H1 (cell line): Measurements from ENCODE around the gene RBM44. TPM values are rescaled to one million over a fixed set of nuclear protein-coding genes. Genes with fewer than 3 reads are reported as not detected.

ENCODE experiments used
- CTCF ChIA-PET: fragments of 300-600 bp; sonication (Branson Sonifier 250); formaldehyde crosslinking; loops from one replicate; lab custom pipeline; 2021; ENCODE audit not compliant: partially characterized antibody; lab: Charles Lee
- POLR2A ChIA-PET: fragments of 300-600 bp; sonication (Branson Sonifier 250); formaldehyde crosslinking; loops from one replicate; lab custom pipeline; 2021; ENCODE audit warnings: inconsistent platforms; ENCODE audit not compliant: partially characterized antibody; lab: Charles Lee
- DNase-seq, 2 experiments: peaks; one replicate each; pipeline versions ENCODE4 v3.0.0 to v3.0.0-alpha.2; 2010 to 2022; ENCODE audit warnings: low spot score in 2 of 2, low read depth in 1 of 2, mixed read lengths in 1 of 2
- FAIRE-seq: peaks from 2 replicates; lab custom pipeline; 2011; peaks lifted over from hg19 to GRCh38; lab: Jason Lieb, UNC
- H2AFZ ChIP-seq: 2 replicates; pipeline ENCODE4 v1.8.1; 2012; ENCODE audit warnings: low read length, inconsistent platforms
- H2AK5ac ChIP-seq: 2 replicates; pipeline ENCODE4 v1.6.1; 2013; ENCODE audit warnings: low read depth, low read length
- H2BK120ac ChIP-seq: replicated peaks from 2 replicates; pipeline ENCODE3; 2013; ENCODE audit warnings: low read depth, low read length, inconsistent platforms
- H2BK12ac ChIP-seq: 2 replicates; pipeline ENCODE4 v1.6.1; 2013; ENCODE audit warnings: low read depth, low read length
- H2BK15ac ChIP-seq: 2 replicates; pipeline ENCODE4 v1.6.1; 2013; ENCODE audit warnings: low read length
- H2BK20ac ChIP-seq: 2 replicates; pipeline ENCODE4 v1.6.1; 2013; ENCODE audit warnings: low read length
- H2BK5ac ChIP-seq: 2 replicates; pipeline ENCODE4 v1.6.1; 2013; ENCODE audit warnings: low read depth, low read length
- H3K14ac ChIP-seq: 2 replicates; pipeline ENCODE4 v1.6.1; 2013; ENCODE audit warnings: inconsistent platforms; ENCODE audit not compliant: insufficient read length
- H3K18ac ChIP-seq: 2 replicates; pipeline ENCODE4 v1.6.1; 2013; ENCODE audit warnings: low read length; ENCODE audit errors: extremely low read depth
- H3K23ac ChIP-seq: 2 replicates; pipeline ENCODE4 v1.6.1; 2013; ENCODE audit warnings: inconsistent platforms; ENCODE audit not compliant: insufficient read length
- H3K23me2 ChIP-seq: 2 replicates; pipeline ENCODE4 v1.6.1; 2013; ENCODE audit warnings: low read depth, low read length
- H3K27ac ChIP-seq: 2 replicates; pipeline ENCODE4 v1.6.1; 2011; ENCODE audit warnings: low read depth, low read length, inconsistent platforms
- H3K27me3 ChIP-seq, 4 experiments: replicated peaks in 1 of 4; 1 replicate in 1 of 4; 2 replicates in 3 of 4; pipeline versions ENCODE4 v1.6.1 to v1.8.1; 2011 to 2013; ENCODE audit warnings: low read length in 3 of 4, mild to moderate bottlenecking in 3 of 4, inconsistent platforms in 2 of 4, mixed read lengths in 2 of 4, moderate library complexity in 1 of 4; ENCODE audit not compliant: control insufficient read depth in 3 of 4, insufficient read depth in 3 of 4; ENCODE audit errors: extremely low read depth in 1 of 4
- H3K36me3 ChIP-seq, 4 experiments: 2 replicates each; pipeline versions ENCODE4 v1.6.1 to v1.8.1; 2011 to 2013; ENCODE audit warnings: mild to moderate bottlenecking in 4 of 4, low read length in 3 of 4, moderate library complexity in 2 of 4, control low read depth in 1 of 4, inconsistent platforms in 1 of 4; ENCODE audit not compliant: insufficient read depth in 4 of 4, control insufficient read depth in 2 of 4
- H3K4ac ChIP-seq: replicated peaks from 2 replicates; pipeline ENCODE3; 2013; ENCODE audit warnings: low read length, low read depth, mixed read lengths, inconsistent platforms; ENCODE audit not compliant: insufficient read length
- H3K4me1 ChIP-seq, 4 experiments: replicated peaks in 1 of 4; 1 replicate in 1 of 4; 2 replicates in 3 of 4; pipeline versions ENCODE4 v1.6.1 to v1.8.1; 2011 to 2013; ENCODE audit warnings: low read length in 3 of 4, inconsistent platforms in 2 of 4, mixed read lengths in 1 of 4; ENCODE audit not compliant: insufficient read depth in 4 of 4, control insufficient read depth in 3 of 4
- H3K4me2 ChIP-seq, 2 experiments: 2 replicates each; pipeline versions ENCODE4 v1.6.1 to v1.8.1; 2011 to 2013; ENCODE audit warnings: low read depth in 2 of 2, low read length in 2 of 2, control low read depth in 1 of 2, inconsistent platforms in 1 of 2, mild to moderate bottlenecking in 1 of 2; ENCODE audit not compliant: insufficient read depth in 1 of 2
- H3K4me3 ChIP-seq, 4 experiments: fragments of 200-600, 300-600 bp in 1 of 4; sonication (generic), shearing (Covaris generic), sonication (Bioruptor Twin) in 1 of 4; 2 replicates each; pipeline versions ENCODE4 v1.5.1 to v1.8.1; 2011 to 2016; ENCODE audit warnings: low read length in 4 of 4, low read depth in 3 of 4, control low read depth in 2 of 4, inconsistent platforms in 2 of 4, mild to moderate bottlenecking in 2 of 4, mixed read lengths in 1 of 4, moderate library complexity in 1 of 4; ENCODE audit not compliant: insufficient read depth in 2 of 4; ENCODE audit errors: extremely low read depth in 1 of 4
- H3K56ac ChIP-seq: replicated peaks from 2 replicates; pipeline ENCODE3; 2013; ENCODE audit warnings: low read depth, mild to moderate bottlenecking, mixed read lengths, low read length, inconsistent platforms; ENCODE audit not compliant: insufficient read length
- H3K79me1 ChIP-seq: 2 replicates; pipeline ENCODE4 v1.6.1; 2013; ENCODE audit warnings: low read depth, low read length, control low read depth
- H3K79me2 ChIP-seq, 2 experiments: 2 replicates each; pipeline versions ENCODE4 v1.6.1 to v1.8.1; 2012 to 2013; ENCODE audit warnings: low read length in 2 of 2, mild to moderate bottlenecking in 2 of 2, inconsistent platforms in 1 of 2; ENCODE audit not compliant: insufficient read depth in 2 of 2, control insufficient read depth in 1 of 2
- H3K9ac ChIP-seq, 4 experiments: replicated peaks in 1 of 4; 1 replicate in 1 of 4; 2 replicates in 3 of 4; pipeline versions ENCODE4 v1.6.1 to v1.8.1; 2011 to 2013; ENCODE audit warnings: low read depth in 3 of 4, low read length in 3 of 4, control low read depth in 2 of 4, mild to moderate bottlenecking in 2 of 4, moderate library complexity in 2 of 4, inconsistent platforms in 1 of 4; ENCODE audit errors: extremely low read depth in 1 of 4
- H3K9me3 ChIP-seq, 2 experiments: 2 replicates each; pipeline versions ENCODE4 v1.6.1 to v1.8.1; 2012 to 2013; ENCODE audit warnings: mild to moderate bottlenecking in 2 of 2, moderate library complexity in 2 of 2, control low read depth in 1 of 2, inconsistent platforms in 1 of 2, low read depth in 1 of 2, low read length in 1 of 2, mixed read lengths in 1 of 2; ENCODE audit not compliant: insufficient read depth in 2 of 2
- H4K20me1 ChIP-seq, 2 experiments: replicated peaks in 1 of 2; 2 replicates each; pipeline versions ENCODE3 to v1.8.1; 2011 to 2013; ENCODE audit warnings: inconsistent platforms in 2 of 2, low read length in 2 of 2, mild to moderate bottlenecking in 1 of 2; ENCODE audit not compliant: insufficient read depth in 2 of 2, control insufficient read depth in 1 of 2
- H4K5ac ChIP-seq: 2 replicates; pipeline ENCODE4 v1.6.1; 2013; ENCODE audit warnings: low read length, low read depth, mixed read lengths, inconsistent platforms; ENCODE audit not compliant: insufficient read length
- H4K8ac ChIP-seq: 2 replicates; pipeline ENCODE4 v1.8.0; 2013; ENCODE audit warnings: mild to moderate bottlenecking, moderate library complexity, low read length, inconsistent platforms; ENCODE audit not compliant: insufficient read depth; ENCODE audit errors: extremely low read depth
- H4K91ac ChIP-seq: replicated peaks from 2 replicates; pipeline ENCODE3; 2013; ENCODE audit warnings: low read length, mixed read lengths, inconsistent platforms; ENCODE audit not compliant: insufficient read length
- BCL11A ChIP-seq, 2 experiments: IDR thresholded peaks; one replicate each; pipeline ENCODE4 v1.6.1; 2011; ENCODE audit warnings: low read depth in 2 of 2, low read length in 2 of 2, mild to moderate bottlenecking in 2 of 2
- BRCA1 ChIP-seq: IDR thresholded peaks from 2 replicates; pipeline ENCODE4 v1.6.1; 2012; ENCODE audit warnings: low read depth, low read length, improper control_type of control experiment
- CBX5 ChIP-seq: fragments of 300-800, 300-1000 bp; sonication (generic); IDR thresholded peaks from 2 replicates; pipeline ENCODE4 v1.7.1; 2016; ENCODE audit warnings: antibody characterized with exemption, low read length, low read depth
- CBX8 ChIP-seq: fragments of 300-800, 300-1000 bp; sonication (generic); IDR thresholded peaks from 2 replicates; pipeline ENCODE4 v1.7.1; 2016; ENCODE audit warnings: low read depth, low read length, borderline replicate concordance
- CREB1 ChIP-seq: IDR thresholded peaks from 2 replicates; pipeline ENCODE4 v1.6.1; 2012; ENCODE audit warnings: inconsistent platforms
- CTBP2 ChIP-seq: IDR thresholded peaks from 2 replicates; pipeline ENCODE4 v1.7.0; 2011; ENCODE audit warnings: borderline replicate concordance, mild to moderate bottlenecking, moderate library complexity, mixed read lengths, low read length; ENCODE audit not compliant: insufficient read depth, insufficient read length
- EGR1 ChIP-seq: IDR thresholded peaks from 2 replicates; pipeline ENCODE4 v1.6.1; 2011; ENCODE audit warnings: low read depth, low read length, borderline replicate concordance
- HDAC2 ChIP-seq, 2 experiments: fragments of 300-600 bp in 1 of 2; sonication (generic) in 1 of 2; IDR thresholded peaks; 2 replicates each; pipeline ENCODE4 v1.6.1; 2011 to 2012; ENCODE audit warnings: low read depth in 2 of 2, low read length in 2 of 2, mild to moderate bottlenecking in 2 of 2, moderate library complexity in 2 of 2, borderline replicate concordance in 1 of 2, inconsistent platforms in 1 of 2
- KDM5A ChIP-seq: fragments of 200-600 bp; IDR thresholded peaks from 2 replicates; pipeline ENCODE4 v1.7.1; 2012; ENCODE audit warnings: mild to moderate bottlenecking, low read length, inconsistent platforms, mixed read lengths
- RAD21 ChIP-seq, 2 experiments: IDR thresholded peaks in 1 of 2; conservative IDR thresholded peaks in 1 of 2; 2 replicates each; pipeline ENCODE4 v1.6.1; 2011; ENCODE audit warnings: low read depth in 2 of 2, low read length in 2 of 2, improper control_type of control experiment in 1 of 2, inconsistent platforms in 1 of 2, mild to moderate bottlenecking in 1 of 2, moderate library complexity in 1 of 2
- SP2 ChIP-seq: IDR thresholded peaks from 2 replicates; pipeline ENCODE4 v1.6.1; 2012; ENCODE audit warnings: mild to moderate bottlenecking, low read length, inconsistent platforms
- SRF ChIP-seq: IDR thresholded peaks from 2 replicates; pipeline ENCODE4 v1.6.1; 2011; ENCODE audit warnings: mild to moderate bottlenecking, low read depth, low read length, moderate library complexity
- TAF1 ChIP-seq: IDR thresholded peaks from 2 replicates; pipeline ENCODE4 v1.6.1; 2011; ENCODE audit warnings: mild to moderate bottlenecking, low read depth, low read length
- TBP ChIP-seq: IDR thresholded peaks from 2 replicates; pipeline ENCODE4 v1.6.1; 2011; ENCODE audit warnings: low read depth, low read length, improper control_type of control experiment
- YY1 ChIP-seq: IDR thresholded peaks from 2 replicates; pipeline ENCODE4 v1.6.1; 2011; ENCODE audit warnings: low read depth, mild to moderate bottlenecking, low read length
- WGBS, 2 experiments: shearing (Covaris generic) in 1 of 2; methylation state at CpG; one replicate each; pipeline versions ENCODE4 v1.1.6 to v1.1.7; 2013 to 2015; ENCODE audit warnings: low lambda C conversion rate in 2 of 2, mixed read lengths in 2 of 2, inconsistent platforms in 1 of 2, low coverage in 1 of 2, missing lambda C conversion rate in 1 of 2; ENCODE audit not compliant: insufficient replicate concordance in 2 of 2, insufficient coverage in 1 of 2, insufficient read length in 1 of 2; ENCODE audit errors: extremely low coverage in 1 of 2, missing lambda C conversion rate in 1 of 2; 5-methylcytosine and 5-hydroxymethylcytosine counted together
- polyA plus RNA-seq, 7 experiments: library from polyadenylated mRNA; depleted of rRNA in 3 of 7; stranded (reverse) in 5 of 7; unstranded in 2 of 7; fragments of >200 nt in 5 of 7; fragments of 200-250 nt in 2 of 7; gene quantifications; 1 replicate in 5 of 7; 2 replicates in 1 of 7; 4 replicates in 1 of 7; pipeline versions ENCODE4 v1.2.1 to v1.2.3, GENCODE V29; 2011 to 2013; ENCODE audit warnings: missing spikeins in 2 of 7, mixed read lengths in 2 of 7
- total RNA-seq: library from RNA; stranded (reverse); fragmentation: NEBNext Ultra II Directional; extraction: Animal tissue kit (Norgen Biotek cat#: 25700); gene quantifications from 2 replicates; pipeline ENCODE4 v1.2.1, GENCODE V29; 2021

Gene RBM44
- total and polyA plus RNA-seq, 2 of the 8 experiments (the other 6 are each of a cell fraction or from before 2014, with no cell fraction given), result 0.12 to 0.43 TPM

- no peak overlapping the region for H3K4ac ChIP-seq
- H4K8ac ChIP-seq, result no peak overlapping the region
- H2AK5ac ChIP-seq, result no peak overlapping the region
- H4K91ac ChIP-seq, result no peak overlapping the region
- DNase-seq (no peak), FAIRE-seq (no peak)
- no peak overlapping the region for H2BK15ac ChIP-seq
- WGBS, 2 experiments, result 95% methylated on average over 4 of the region's 4 CpGs; no CpG with 5 or more reads in 1 of the 2 experiments
- no peaks in the 10 kb centered on the region for H3K36me3 ChIP-seq
- H3K4me3 ChIP-seq, result no peak overlapping the region
- no peak overlapping the region for H2BK5ac ChIP-seq
- H3K4me2 ChIP-seq, result no peak overlapping the region
- H3K23ac ChIP-seq, result no peak overlapping the region
- peaks cover 9 to 30% (median 23%) of the 10 kb centered on the region in 4 experiments for H3K27me3 ChIP-seq
- H3K23me2 ChIP-seq, result peaks cover 8% of the 10 kb centered on the region; the same call in 1 of the 2 replicates
- H2AFZ ChIP-seq, result no peak overlapping the region
- H3K9me3 ChIP-seq, result no peaks in the 10 kb centered on the region
- H3K56ac ChIP-seq, result no peak overlapping the region
- H4K5ac ChIP-seq, result no peak overlapping the region
- H2BK12ac ChIP-seq, result no peak overlapping the region
- no peaks in the 10 kb centered on the region for H3K79me2 ChIP-seq
- H2BK120ac ChIP-seq, result no peak overlapping the region
- ChIA-PET POLR2A (no interaction called here), CTCF (no interaction called here)
- H3K9ac ChIP-seq, result no peak overlapping the region
- H3K4me1 ChIP-seq, result peaks cover 0 to 11% (median 8%) of the 10 kb centered on the region in 4 experiments; a peak in 6 of 7 replicates
- H3K27ac ChIP-seq, result no peak overlapping the region
- no peaks in the 10 kb centered on the region for H3K79me1 ChIP-seq
- no peak overlapping the region for H3K14ac ChIP-seq
- H4K20me1 ChIP-seq, result no peaks in the 10 kb centered on the region
- no peak overlapping the region for H2BK20ac ChIP-seq
- H3K18ac ChIP-seq, result no peak overlapping the region
- TF ChIP-seq KDM5A (no peak), CREB1 (no peak), TBP (no peak), HDAC2 (IDR thresholded peaks at IDR 0.05; ENCODE audit: borderline replicate concordance in 1 of 2, low read depth in 2 of 2, low read length in 2 of 2) (no peak), CBX8 (no peak), BCL11A (IDR thresholded peaks at IDR 0.05; ENCODE audit: low read depth in 2 of 2, low read length in 2 of 2) (no peak), TAF1 (no peak), CBX5 (no peak), RAD21 (IDR thresholded peaks at IDR 0.05 in 1 of 2, conservative IDR thresholded peaks at IDR 0.05 in 1 of 2; ENCODE audit: low read depth in 2 of 2, low read length in 2 of 2) (no peak), EGR1 (no peak), BRCA1 (no peak), CTBP2 (no peak), SP2 (no peak), SRF (no peak), YY1 (no peak)
Observed at GRCh38 chr2:237863102-237863511, 64.5 kb downstream of the RBM44 start.
